ENCODE data around the gene RPL29.

DNA sequence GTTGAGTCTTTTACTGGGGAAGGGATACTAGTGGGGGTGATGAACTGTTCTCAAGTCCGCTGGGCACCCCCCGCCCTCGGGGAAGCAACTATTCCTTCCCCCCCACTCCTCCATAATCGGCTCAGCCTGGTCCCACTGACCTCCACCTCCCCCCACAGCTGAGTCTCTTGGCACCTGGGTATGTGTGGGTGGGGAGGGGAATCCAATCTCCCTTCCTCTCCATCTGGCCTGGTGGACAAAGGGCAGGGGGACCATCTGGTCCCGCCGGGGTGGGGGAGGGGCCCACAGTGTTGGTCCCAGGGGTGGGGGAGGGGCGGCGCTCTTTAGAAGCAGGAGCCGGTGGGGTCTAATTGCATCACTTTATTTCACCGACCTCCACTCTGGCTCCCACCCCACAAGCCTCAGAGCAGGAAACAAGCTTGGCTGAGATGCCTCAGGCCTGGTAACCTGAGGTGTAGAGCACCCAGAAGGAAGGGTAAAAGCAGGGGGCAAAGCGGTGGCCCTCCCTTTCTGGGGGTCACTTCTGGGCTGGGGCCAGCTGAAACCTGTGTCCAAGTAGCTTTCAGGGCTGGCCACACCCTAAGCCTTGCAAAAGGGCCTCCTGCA lies 27.4 kb downstream of the RPL29 start:
- TF ChIP-seq POLR2A (IDR thresholded peaks at IDR 0.05; ENCODE audit: low read depth, low read length) (no peak), POLR2AphosphoS5 (IDR thresholded peaks at IDR 0.05; ENCODE audit: low read depth, low read length) (no peak), TAF1 (IDR thresholded peaks at IDR 0.05; ENCODE audit: low read depth, low read length) (no peak), POU2F2 (IDR thresholded peaks at IDR 0.05; ENCODE audit: low read depth, low read length) (no peak)
